H1 (cell line): ENCODE data around the gene LARP1. TPM values are rescaled to one million over a fixed set of nuclear protein-coding genes. Genes with fewer than 3 reads are reported as not detected.

Experiments used
- CTCF ChIA-PET: fragments of 300-600 bp; sonication (Branson Sonifier 250); formaldehyde crosslinking; loops from one replicate; lab custom pipeline; 2021; ENCODE audit not compliant: partially characterized antibody; lab: Charles Lee
- POLR2A ChIA-PET: fragments of 300-600 bp; sonication (Branson Sonifier 250); formaldehyde crosslinking; loops from one replicate; lab custom pipeline; 2021; ENCODE audit warnings: inconsistent platforms; ENCODE audit not compliant: partially characterized antibody; lab: Charles Lee
- DNase-seq, 2 experiments: peaks; one replicate each; pipeline versions ENCODE4 v3.0.0 to v3.0.0-alpha.2; 2010 to 2022; ENCODE audit warnings: low spot score in 2 of 2, low read depth in 1 of 2, mixed read lengths in 1 of 2
- FAIRE-seq: peaks from 2 replicates; lab custom pipeline; 2011; peaks lifted over from hg19 to GRCh38; lab: Jason Lieb, UNC
- H2AFZ ChIP-seq: 2 replicates; pipeline ENCODE4 v1.8.1; 2012; ENCODE audit warnings: low read length, inconsistent platforms
- H2AK5ac ChIP-seq: 2 replicates; pipeline ENCODE4 v1.6.1; 2013; ENCODE audit warnings: low read depth, low read length
- H2BK120ac ChIP-seq: replicated peaks from 2 replicates; pipeline ENCODE3; 2013; ENCODE audit warnings: low read depth, low read length, inconsistent platforms
- H2BK12ac ChIP-seq: 2 replicates; pipeline ENCODE4 v1.6.1; 2013; ENCODE audit warnings: low read depth, low read length
- H2BK15ac ChIP-seq: 2 replicates; pipeline ENCODE4 v1.6.1; 2013; ENCODE audit warnings: low read length
- H2BK20ac ChIP-seq: 2 replicates; pipeline ENCODE4 v1.6.1; 2013; ENCODE audit warnings: low read length
- H2BK5ac ChIP-seq: 2 replicates; pipeline ENCODE4 v1.6.1; 2013; ENCODE audit warnings: low read depth, low read length
- H3K14ac ChIP-seq: 2 replicates; pipeline ENCODE4 v1.6.1; 2013; ENCODE audit warnings: inconsistent platforms; ENCODE audit not compliant: insufficient read length
- H3K18ac ChIP-seq: 2 replicates; pipeline ENCODE4 v1.6.1; 2013; ENCODE audit warnings: low read length; ENCODE audit errors: extremely low read depth
- H3K23ac ChIP-seq: 2 replicates; pipeline ENCODE4 v1.6.1; 2013; ENCODE audit warnings: inconsistent platforms; ENCODE audit not compliant: insufficient read length
- H3K23me2 ChIP-seq: 2 replicates; pipeline ENCODE4 v1.6.1; 2013; ENCODE audit warnings: low read depth, low read length
- H3K27ac ChIP-seq: 2 replicates; pipeline ENCODE4 v1.6.1; 2011; ENCODE audit warnings: low read depth, low read length, inconsistent platforms
- H3K27me3 ChIP-seq, 4 experiments: replicated peaks in 1 of 4; 1 replicate in 1 of 4; 2 replicates in 3 of 4; pipeline versions ENCODE4 v1.6.1 to v1.8.1; 2011 to 2013; ENCODE audit warnings: low read length in 3 of 4, mild to moderate bottlenecking in 3 of 4, inconsistent platforms in 2 of 4, mixed read lengths in 2 of 4, moderate library complexity in 1 of 4; ENCODE audit not compliant: control insufficient read depth in 3 of 4, insufficient read depth in 3 of 4; ENCODE audit errors: extremely low read depth in 1 of 4
- H3K36me3 ChIP-seq, 4 experiments: 2 replicates each; pipeline versions ENCODE4 v1.6.1 to v1.8.1; 2011 to 2013; ENCODE audit warnings: mild to moderate bottlenecking in 4 of 4, low read length in 3 of 4, moderate library complexity in 2 of 4, control low read depth in 1 of 4, inconsistent platforms in 1 of 4; ENCODE audit not compliant: insufficient read depth in 4 of 4, control insufficient read depth in 2 of 4
- H3K4ac ChIP-seq: replicated peaks from 2 replicates; pipeline ENCODE3; 2013; ENCODE audit warnings: low read length, low read depth, mixed read lengths, inconsistent platforms; ENCODE audit not compliant: insufficient read length
- H3K4me1 ChIP-seq, 4 experiments: replicated peaks in 1 of 4; 1 replicate in 1 of 4; 2 replicates in 3 of 4; pipeline versions ENCODE4 v1.6.1 to v1.8.1; 2011 to 2013; ENCODE audit warnings: low read length in 3 of 4, inconsistent platforms in 2 of 4, mixed read lengths in 1 of 4; ENCODE audit not compliant: insufficient read depth in 4 of 4, control insufficient read depth in 3 of 4
- H3K4me2 ChIP-seq, 2 experiments: 2 replicates each; pipeline versions ENCODE4 v1.6.1 to v1.8.1; 2011 to 2013; ENCODE audit warnings: low read depth in 2 of 2, low read length in 2 of 2, control low read depth in 1 of 2, inconsistent platforms in 1 of 2, mild to moderate bottlenecking in 1 of 2; ENCODE audit not compliant: insufficient read depth in 1 of 2
- H3K4me3 ChIP-seq, 4 experiments: fragments of 200-600, 300-600 bp in 1 of 4; sonication (generic), shearing (Covaris generic), sonication (Bioruptor Twin) in 1 of 4; 2 replicates each; pipeline versions ENCODE4 v1.5.1 to v1.8.1; 2011 to 2016; ENCODE audit warnings: low read length in 4 of 4, low read depth in 3 of 4, control low read depth in 2 of 4, inconsistent platforms in 2 of 4, mild to moderate bottlenecking in 2 of 4, mixed read lengths in 1 of 4, moderate library complexity in 1 of 4; ENCODE audit not compliant: insufficient read depth in 2 of 4; ENCODE audit errors: extremely low read depth in 1 of 4
- H3K56ac ChIP-seq: replicated peaks from 2 replicates; pipeline ENCODE3; 2013; ENCODE audit warnings: low read depth, mild to moderate bottlenecking, mixed read lengths, low read length, inconsistent platforms; ENCODE audit not compliant: insufficient read length
- H3K79me1 ChIP-seq: 2 replicates; pipeline ENCODE4 v1.6.1; 2013; ENCODE audit warnings: low read depth, low read length, control low read depth
- H3K79me2 ChIP-seq, 2 experiments: 2 replicates each; pipeline versions ENCODE4 v1.6.1 to v1.8.1; 2012 to 2013; ENCODE audit warnings: low read length in 2 of 2, mild to moderate bottlenecking in 2 of 2, inconsistent platforms in 1 of 2; ENCODE audit not compliant: insufficient read depth in 2 of 2, control insufficient read depth in 1 of 2
- H3K9ac ChIP-seq, 4 experiments: replicated peaks in 1 of 4; 1 replicate in 1 of 4; 2 replicates in 3 of 4; pipeline versions ENCODE4 v1.6.1 to v1.8.1; 2011 to 2013; ENCODE audit warnings: low read depth in 3 of 4, low read length in 3 of 4, control low read depth in 2 of 4, mild to moderate bottlenecking in 2 of 4, moderate library complexity in 2 of 4, inconsistent platforms in 1 of 4; ENCODE audit errors: extremely low read depth in 1 of 4
- H3K9me3 ChIP-seq, 2 experiments: 2 replicates each; pipeline versions ENCODE4 v1.6.1 to v1.8.1; 2012 to 2013; ENCODE audit warnings: mild to moderate bottlenecking in 2 of 2, moderate library complexity in 2 of 2, control low read depth in 1 of 2, inconsistent platforms in 1 of 2, low read depth in 1 of 2, low read length in 1 of 2, mixed read lengths in 1 of 2; ENCODE audit not compliant: insufficient read depth in 2 of 2
- H4K20me1 ChIP-seq, 2 experiments: replicated peaks in 1 of 2; 2 replicates each; pipeline versions ENCODE3 to v1.8.1; 2011 to 2013; ENCODE audit warnings: inconsistent platforms in 2 of 2, low read length in 2 of 2, mild to moderate bottlenecking in 1 of 2; ENCODE audit not compliant: insufficient read depth in 2 of 2, control insufficient read depth in 1 of 2
- H4K5ac ChIP-seq: 2 replicates; pipeline ENCODE4 v1.6.1; 2013; ENCODE audit warnings: low read length, low read depth, mixed read lengths, inconsistent platforms; ENCODE audit not compliant: insufficient read length
- H4K8ac ChIP-seq: 2 replicates; pipeline ENCODE4 v1.8.0; 2013; ENCODE audit warnings: mild to moderate bottlenecking, moderate library complexity, low read length, inconsistent platforms; ENCODE audit not compliant: insufficient read depth; ENCODE audit errors: extremely low read depth
- H4K91ac ChIP-seq: replicated peaks from 2 replicates; pipeline ENCODE3; 2013; ENCODE audit warnings: low read length, mixed read lengths, inconsistent platforms; ENCODE audit not compliant: insufficient read length
- RAD21 ChIP-seq, 2 experiments: IDR thresholded peaks in 1 of 2; conservative IDR thresholded peaks in 1 of 2; 2 replicates each; pipeline ENCODE4 v1.6.1; 2011; ENCODE audit warnings: low read depth in 2 of 2, low read length in 2 of 2, improper control_type of control experiment in 1 of 2, inconsistent platforms in 1 of 2, mild to moderate bottlenecking in 1 of 2, moderate library complexity in 1 of 2
- SIRT6 ChIP-seq: IDR thresholded peaks from one replicate; pipeline ENCODE4 v1.7.1; 2012; ENCODE audit warnings: low read length, inconsistent platforms
- WGBS, 2 experiments: shearing (Covaris generic) in 1 of 2; methylation state at CpG; one replicate each; pipeline versions ENCODE4 v1.1.6 to v1.1.7; 2013 to 2015; ENCODE audit warnings: low lambda C conversion rate in 2 of 2, mixed read lengths in 2 of 2, inconsistent platforms in 1 of 2, low coverage in 1 of 2, missing lambda C conversion rate in 1 of 2; ENCODE audit not compliant: insufficient replicate concordance in 2 of 2, insufficient coverage in 1 of 2, insufficient read length in 1 of 2; ENCODE audit errors: extremely low coverage in 1 of 2, missing lambda C conversion rate in 1 of 2; 5-methylcytosine and 5-hydroxymethylcytosine counted together
- polyA plus RNA-seq, 7 experiments: library from polyadenylated mRNA; depleted of rRNA in 3 of 7; stranded (reverse) in 5 of 7; unstranded in 2 of 7; fragments of >200 nt in 5 of 7; fragments of 200-250 nt in 2 of 7; gene quantifications; 1 replicate in 5 of 7; 2 replicates in 1 of 7; 4 replicates in 1 of 7; pipeline versions ENCODE4 v1.2.1 to v1.2.3, GENCODE V29; 2011 to 2013; ENCODE audit warnings: missing spikeins in 2 of 7, mixed read lengths in 2 of 7
- total RNA-seq: library from RNA; stranded (reverse); fragmentation: NEBNext Ultra II Directional; extraction: Animal tissue kit (Norgen Biotek cat#: 25700); gene quantifications from 2 replicates; pipeline ENCODE4 v1.2.1, GENCODE V29; 2021

LARP1 gene
- total and polyA plus RNA-seq, 2 of the 8 experiments (the other 6 are each of a cell fraction or from before 2014, with no cell fraction given) = 106 to 422 TPM

- peaks cover 0 to 7% of the 10 kb centered on the region in 2 experiments; a peak in 2 of 4 replicates for H3K79me2 ChIP-seq
- H2BK20ac ChIP-seq = no peak overlapping the region
- no peak overlapping the region for H2BK12ac ChIP-seq
- H3K36me3 ChIP-seq = no peaks in the 10 kb centered on the region; a peak in 1 of 8 replicates
- H2AFZ ChIP-seq = no peak overlapping the region
- H3K23me2 ChIP-seq = 0 out of 2 replicates have a peak, but pooled peaks cover 4% of the 10 kb centered on the region
- H3K18ac ChIP-seq = no peak overlapping the region
- peaks cover 0 to 2% of the 10 kb centered on the region in 2 experiments for H4K20me1 ChIP-seq
- no peaks in the 10 kb centered on the region for H3K27me3 ChIP-seq
- no peak overlapping the region for H3K4ac ChIP-seq
- no peak overlapping the region for H3K9ac ChIP-seq
- no peak overlapping the region for H2BK120ac ChIP-seq
- H4K91ac ChIP-seq = no peak overlapping the region
- FAIRE-seq (no peak), DNase-seq (no peak)
- H3K79me1 ChIP-seq = no peaks in the 10 kb centered on the region; the same call in 1 of the 2 replicates
- no peak overlapping the region for H3K27ac ChIP-seq
- H4K5ac ChIP-seq = no peak overlapping the region
- H2BK15ac ChIP-seq = no peak overlapping the region
- TF ChIP-seq RAD21 (IDR thresholded peaks at IDR 0.05 in 1 of 2, conservative IDR thresholded peaks at IDR 0.05 in 1 of 2; ENCODE audit: low read depth in 2 of 2, low read length in 2 of 2) (peak in 1 of 2 experiments; percentile 24; a peak in 1 of 4 replicates), SIRT6 (no peak)
- H4K8ac ChIP-seq = no peak overlapping the region
- H3K9me3 ChIP-seq = no peaks in the 10 kb centered on the region
- no peak overlapping the region for H2BK5ac ChIP-seq
- H3K14ac ChIP-seq = no peak overlapping the region
- ChIA-PET CTCF (interaction anchor here (0.6 to 4.5 kb wide), 9 partner anchors 8 to 256 kb away, joined by 3 to 26 read pairs (median 5); no protein-coding TSS in a partner anchor), POLR2A (interaction anchor here (1.1 to 1.5 kb wide), 2 partner anchors 11 to 43 kb away, joined by 3 to 4 read pairs; no protein-coding TSS in a partner anchor)
- H3K56ac ChIP-seq = no peak overlapping the region
- no peak overlapping the region for H3K4me2 ChIP-seq
- H3K4me1 ChIP-seq = peaks cover 6 to 17% (median 11%) of the 10 kb centered on the region in 4 experiments
- 48% methylated on average over 2 of the region's 2 CpGs; no CpG with 5 or more reads in 1 of the 2 experiments for WGBS, 2 experiments
- no peak overlapping the region for H2AK5ac ChIP-seq
- H3K4me3 ChIP-seq = no peak overlapping the region
- H3K23ac ChIP-seq = no peak overlapping the region
These were observed 31.3 kb upstream of the LARP1 start for GRCh38 chr5:154723740-154724505.
